Measurements from ENCODE around the gene ACBD6. TPM values are rescaled to one million over a fixed set of nuclear protein-coding genes. Genes with fewer than 3 reads are reported as not detected.

Gene ACBD6
- 117 and 125 TPM in 2 replicates for total RNA-seq (2014; rRNA removed; shearing (Covaris generic))

DNA sequence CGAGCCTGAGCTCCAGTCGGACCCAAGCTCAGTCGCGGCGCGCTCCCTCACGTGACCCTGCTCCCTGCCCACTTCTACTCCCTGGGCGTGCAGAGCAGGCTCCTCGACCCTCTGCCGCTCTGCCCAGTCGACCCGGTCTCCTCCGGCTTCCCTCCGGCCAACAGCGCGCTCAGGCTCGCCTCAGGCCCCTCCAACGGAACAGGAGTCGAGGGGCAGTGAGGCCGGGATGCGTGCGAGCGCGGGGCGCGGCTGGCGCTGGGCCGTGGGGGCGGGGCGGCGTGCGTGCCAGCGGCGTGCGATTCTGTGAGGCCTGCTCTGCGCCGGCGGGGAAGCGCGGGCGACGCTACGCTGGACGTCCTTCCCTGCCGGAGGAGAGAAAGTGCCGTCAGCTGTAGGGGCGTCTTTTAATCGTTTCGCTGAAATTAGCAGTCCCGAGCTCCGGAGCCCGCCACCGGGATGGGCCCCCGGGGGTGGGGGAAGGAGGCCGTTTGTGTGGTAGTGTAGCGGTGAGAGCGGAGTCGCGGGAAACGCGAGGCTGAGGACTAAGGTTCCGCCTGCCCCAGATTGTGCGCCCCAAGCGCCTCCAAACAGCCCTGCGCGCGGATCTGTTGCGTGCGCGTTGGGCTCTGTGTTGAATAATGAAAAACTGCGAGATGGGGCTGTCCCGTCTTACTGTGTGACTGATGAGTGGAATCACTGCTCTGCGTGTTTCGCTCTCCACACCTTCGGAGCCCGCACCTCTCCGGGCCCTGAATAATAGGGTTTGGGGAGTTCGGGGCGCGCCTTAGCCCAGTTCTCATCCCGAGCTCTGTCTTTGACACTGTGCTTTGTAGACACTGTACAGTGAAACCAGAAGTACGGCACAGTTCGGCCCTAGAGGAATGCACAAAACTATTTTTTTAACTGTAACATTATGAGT, at the start of gene ACBD6:
Gene ACBD6, minus strand, starts transcription at position 217 of the 919 bp plus-strand sequence. CDS start 311 bp downstream, outside the sequence.

Small RNA genes lying within 50 kb of the gene (small RNA-seq; reads per million reads assigned to genes)
- gene MIR3121: not detected
- gene RF00019: not detected

Other genes with a start within 250 kb of the ACBD6 start
- not detected in 2 replicates for gene OVAAL, start 56.4 kb upstream of the ACBD6 start, total RNA-seq (2014; rRNA removed; shearing (Covaris generic))
- gene XPR1, start 129.4 kb upstream of the ACBD6 start, total RNA-seq (2014; rRNA removed; shearing (Covaris generic)): 19.2 and 25.2 TPM in 2 replicates